Measurements from ENCODE around the gene ATP5F1D. TPM values are rescaled to one million over a fixed set of nuclear protein-coding genes. Genes with fewer than 3 reads are reported as not detected.
"Not testable (repeated sequence)": the region's sequence is repeated elsewhere in the genome, so short reads cannot be mapped to it uniquely, and the experiment has no call there.

Gene ATP5F1D
- total RNA-seq, result 16.8 and 23.6 TPM in 2 replicates

DNA sequence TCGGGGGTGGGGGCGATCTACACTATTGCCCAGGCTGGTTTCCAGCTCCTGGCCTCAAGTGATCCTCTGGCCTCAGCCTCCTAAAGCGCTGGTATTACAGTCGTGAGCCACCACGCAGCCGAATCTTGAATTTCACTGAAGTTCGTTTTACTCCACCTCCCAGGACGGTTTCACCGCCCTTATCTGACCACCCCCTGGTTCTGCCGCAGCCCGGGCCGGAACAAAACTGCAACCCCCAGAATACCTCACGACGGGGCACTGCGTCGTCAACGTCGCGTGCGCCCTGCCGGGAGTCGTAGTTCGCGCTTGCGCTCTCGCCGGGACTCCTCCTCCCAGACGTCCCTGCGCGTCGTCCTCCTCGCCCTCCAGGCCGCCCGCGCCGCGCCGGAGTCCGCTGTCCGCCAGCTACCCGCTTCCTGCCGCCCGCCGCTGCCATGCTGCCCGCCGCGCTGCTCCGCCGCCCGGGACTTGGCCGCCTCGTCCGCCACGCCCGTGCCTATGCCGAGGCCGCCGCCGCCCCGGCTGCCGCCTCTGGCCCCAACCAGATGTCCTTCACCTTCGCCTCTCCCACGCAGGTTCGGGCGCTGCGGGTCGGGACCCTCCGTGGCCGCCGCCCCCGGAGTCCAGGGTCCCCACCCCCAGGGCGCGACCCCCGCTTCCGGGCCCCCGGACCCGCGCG, at the start of gene ATP5F1D:
Gene ATP5F1D, plus strand, starts transcription at position 335 of the 679 bp plus-strand sequence. Its CDS starts 100 bp downstream, at position 435.
- DNase-seq (ENCODE audit: low read depth in 2 of 2), result peak; percentile 87 to 95

DNA sequence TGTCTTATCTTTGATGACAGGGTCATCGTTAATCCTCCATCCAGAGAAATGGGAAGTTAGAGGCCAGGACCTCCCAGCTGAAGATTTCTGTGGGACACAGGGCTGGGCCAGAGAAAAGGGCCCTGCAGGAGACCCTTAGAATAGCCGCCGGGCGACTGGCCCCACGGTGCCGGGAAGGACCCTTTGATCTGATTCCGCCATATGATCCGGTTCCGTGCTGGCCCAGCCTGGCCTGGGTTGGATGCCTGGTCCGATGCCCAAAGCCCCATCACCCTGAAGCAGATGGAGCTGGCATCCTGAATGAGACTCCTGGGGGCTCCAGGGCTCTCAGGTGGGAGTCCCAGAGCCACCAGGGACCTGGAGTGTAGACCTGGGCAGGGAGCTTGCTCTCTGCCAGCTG, 42.0 kb upstream of the ATP5F1D start:
- no peak for DNase-seq (ENCODE audit: low read depth in 2 of 2)

DNA sequence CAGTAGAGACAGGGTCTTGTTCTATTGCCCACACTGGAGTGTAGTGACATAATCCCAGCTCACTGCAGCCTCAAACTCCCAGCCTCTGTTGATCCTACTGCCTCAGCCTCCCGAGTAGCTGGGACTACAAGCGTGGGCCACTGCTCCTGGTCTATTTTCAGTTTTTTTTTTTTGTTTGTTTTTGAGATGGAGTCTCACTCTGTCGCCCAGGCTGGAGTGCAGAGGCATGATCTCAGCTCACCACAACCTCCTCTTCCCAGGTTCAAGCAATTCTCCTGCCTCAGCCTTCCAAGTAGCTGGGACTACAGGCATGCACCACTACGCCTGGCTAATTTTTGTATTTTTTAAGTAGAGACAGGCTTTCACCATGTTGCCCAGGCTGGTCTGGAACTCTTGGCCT, 40.9 kb upstream of the ATP5F1D start:
- DNase-seq (ENCODE audit: low read depth in 2 of 2), result not testable (repeated sequence)

DNA sequence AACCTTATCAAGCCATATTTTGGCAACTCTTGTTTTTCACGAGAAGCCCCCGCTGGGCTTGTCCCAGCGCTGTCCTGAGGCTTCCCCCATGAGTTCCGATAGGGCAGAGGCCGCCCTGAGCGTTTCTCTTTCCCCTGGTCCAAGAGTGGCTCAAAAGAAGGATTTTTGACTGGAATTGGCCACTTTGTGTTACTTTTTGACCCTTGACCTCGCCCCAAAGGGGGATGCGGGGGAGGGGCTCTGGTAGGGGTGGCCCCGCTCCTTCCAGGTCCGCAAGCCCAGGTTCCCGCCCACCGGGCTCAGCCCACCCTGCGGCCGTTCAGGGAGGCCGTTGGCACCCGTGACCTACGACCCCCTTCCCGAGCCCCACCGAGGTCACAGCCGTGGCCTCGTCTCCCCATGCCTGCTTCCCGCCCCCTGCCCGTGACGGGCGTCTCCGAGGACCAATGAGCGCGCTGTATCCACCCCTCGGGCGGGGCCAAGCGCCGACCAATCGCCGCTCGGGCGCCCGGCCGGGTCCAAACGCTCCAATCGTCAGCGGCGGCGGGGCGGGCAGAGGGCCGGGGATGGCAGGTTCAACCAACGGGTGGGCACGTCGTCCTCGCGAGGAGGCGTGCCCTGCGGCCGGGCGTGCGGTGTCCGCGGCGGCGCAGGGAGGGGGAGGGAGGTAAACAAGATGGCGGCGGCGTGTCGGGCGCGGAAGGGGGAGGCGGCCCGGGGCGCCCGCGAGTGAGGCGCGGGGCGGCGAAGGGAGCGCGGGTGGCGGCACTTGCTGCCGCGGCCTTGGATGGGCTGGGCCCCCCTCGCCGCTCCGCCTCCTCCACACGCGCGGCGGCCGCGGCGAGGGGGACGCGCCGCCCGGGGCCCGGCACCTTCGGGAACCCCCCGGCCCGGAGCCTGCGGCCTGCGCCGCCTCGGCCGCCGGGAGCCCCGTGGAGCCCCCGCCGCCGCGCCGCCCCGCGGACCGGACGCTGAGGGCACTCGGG, 36.1 kb upstream of the ATP5F1D start, which contains the start of gene STK11:
Gene STK11, plus strand, starts transcription at position 665 of the 986 bp plus-strand sequence. CDS start 1,136 bp downstream, outside the sequence.
- peak; percentile 86 to 98 for DNase-seq (ENCODE audit: low read depth in 2 of 2)

DNA sequence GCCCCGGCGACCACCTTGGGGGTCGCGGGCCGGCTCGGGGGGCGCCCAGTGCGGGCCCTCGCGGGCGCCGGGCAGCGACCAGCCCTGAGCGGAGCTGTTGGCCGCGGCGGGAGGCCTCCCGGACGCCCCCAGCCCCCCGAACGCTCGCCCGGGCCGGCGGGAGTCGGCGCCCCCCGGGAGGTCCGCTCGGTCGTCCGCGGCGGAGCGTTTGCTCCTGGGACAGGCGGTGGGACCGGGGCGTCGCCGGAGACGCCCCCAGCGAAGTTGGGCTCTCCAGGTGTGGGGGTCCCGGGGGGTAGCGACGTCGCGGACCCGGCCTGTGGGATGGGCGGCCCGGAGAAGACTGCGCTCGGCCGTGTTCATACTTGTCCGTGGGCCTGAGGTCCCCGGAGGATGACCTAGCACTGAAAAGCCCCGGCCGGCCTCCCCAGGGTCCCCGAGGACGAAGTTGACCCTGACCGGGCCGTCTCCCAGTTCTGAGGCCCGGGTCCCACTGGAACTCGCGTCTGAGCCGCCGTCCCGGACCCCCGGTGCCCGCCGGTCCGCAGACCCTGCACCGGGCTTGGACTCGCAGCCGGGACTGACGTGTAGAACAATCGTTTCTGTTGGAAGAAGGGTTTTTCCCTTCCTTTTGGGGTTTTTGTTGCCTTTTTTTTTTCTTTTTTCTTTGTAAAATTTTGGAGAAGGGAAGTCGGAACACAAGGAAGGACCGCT, 35.2 kb upstream of the ATP5F1D start:
- no peak for DNase-seq (ENCODE audit: low read depth in 2 of 2)

DNA sequence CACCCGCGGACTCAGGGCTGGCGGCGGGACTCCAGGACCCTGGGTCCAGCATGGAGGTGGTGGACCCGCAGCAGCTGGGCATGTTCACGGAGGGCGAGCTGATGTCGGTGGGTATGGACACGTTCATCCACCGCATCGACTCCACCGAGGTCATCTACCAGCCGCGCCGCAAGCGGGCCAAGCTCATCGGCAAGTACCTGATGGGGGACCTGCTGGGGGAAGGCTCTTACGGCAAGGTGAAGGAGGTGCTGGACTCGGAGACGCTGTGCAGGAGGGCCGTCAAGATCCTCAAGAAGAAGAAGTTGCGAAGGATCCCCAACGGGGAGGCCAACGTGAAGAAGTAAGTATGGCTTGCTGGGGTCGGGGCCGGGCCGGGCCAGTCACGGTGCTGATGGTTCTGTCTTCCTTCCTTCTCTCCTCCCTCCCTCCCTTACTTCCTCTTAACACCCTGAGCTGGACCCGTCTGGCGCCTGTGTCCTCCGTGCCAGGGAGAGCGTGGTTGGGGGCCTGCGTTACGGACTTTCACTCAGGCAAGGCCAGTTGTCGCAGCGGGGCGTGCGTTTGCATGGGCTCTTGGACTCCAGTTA, 34.6 kb upstream of the ATP5F1D start:
- DNase-seq (ENCODE audit: low read depth in 2 of 2), result peak in 1 of 2 donors; percentile 23

DNA sequence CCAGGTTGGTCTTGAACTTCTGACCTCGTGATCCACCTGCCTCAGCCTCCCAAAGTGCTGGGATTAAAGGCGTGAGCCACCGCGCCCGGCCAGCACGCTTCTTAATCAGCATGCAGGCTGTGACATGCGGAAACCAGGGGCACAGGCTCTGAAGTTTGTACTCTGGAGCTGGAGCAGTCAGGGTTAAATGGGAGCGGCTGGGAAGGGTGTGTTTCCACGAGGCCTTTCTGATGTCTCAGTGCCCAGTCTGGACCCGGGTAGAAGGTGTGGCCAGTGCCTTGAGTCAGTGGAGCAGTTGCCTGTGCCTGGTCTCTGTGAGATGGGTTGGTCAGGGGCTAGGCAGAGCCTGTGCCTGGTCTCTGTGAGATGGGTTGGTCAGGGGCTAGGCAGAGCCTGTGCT, 32.7 kb upstream of the ATP5F1D start:
- DNase-seq (ENCODE audit: low read depth in 2 of 2), result not testable (repeated sequence)

DNA sequence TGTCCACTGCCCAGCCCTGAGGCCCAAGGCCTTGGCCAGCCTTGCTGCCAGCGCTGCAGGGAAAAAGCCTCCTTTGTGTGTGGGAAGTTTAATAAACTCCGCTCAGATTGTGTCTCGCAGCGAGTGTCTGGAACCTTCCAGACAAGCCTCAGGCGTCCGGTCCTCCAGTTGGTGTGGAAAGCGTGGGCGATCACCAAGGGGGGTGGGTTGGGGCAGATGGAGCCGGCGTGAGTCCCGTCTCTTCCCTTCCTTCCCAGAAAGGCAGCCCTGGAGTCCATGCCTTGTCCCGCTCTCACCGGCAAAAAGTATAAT, 31.4 kb upstream of the ATP5F1D start:
- no peak for DNase-seq (ENCODE audit: low read depth in 2 of 2)

DNA sequence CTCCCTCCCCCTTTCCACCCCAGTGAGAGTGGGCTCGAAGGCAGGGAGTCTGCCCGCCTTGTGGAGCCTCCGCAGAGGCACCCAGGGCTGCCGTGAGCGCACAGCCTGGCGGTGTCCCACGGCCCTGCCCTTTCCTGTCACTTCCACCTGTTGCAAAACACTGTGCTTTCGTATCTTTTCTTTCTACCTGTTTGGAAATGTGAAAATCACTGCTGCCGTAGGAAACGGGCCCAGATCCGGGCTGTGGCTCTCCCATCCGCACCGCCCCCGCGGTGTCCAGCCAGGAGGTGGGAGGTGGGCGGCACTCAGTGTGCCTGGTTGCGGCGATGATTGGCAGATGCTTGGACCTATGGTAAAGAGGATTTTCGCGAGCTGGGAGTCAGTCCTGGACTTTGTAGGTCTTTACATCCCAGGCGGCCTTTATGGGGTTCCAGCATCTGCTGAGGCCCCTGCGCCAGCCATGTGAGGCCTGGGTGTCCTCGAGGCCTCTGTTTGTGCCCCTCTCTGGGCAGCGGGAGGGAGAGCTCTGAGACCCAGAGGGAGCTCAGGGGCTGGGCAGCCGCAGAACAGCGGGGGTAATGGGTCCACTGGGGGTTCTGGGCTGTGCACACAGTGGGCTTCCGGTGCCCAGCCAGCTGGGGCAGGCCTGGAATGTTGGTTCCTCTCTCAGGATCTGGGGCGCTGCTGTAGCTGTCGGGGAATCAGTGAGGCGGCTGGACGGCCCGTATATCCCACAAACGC, 29.9 kb upstream of the ATP5F1D start:
- DNase-seq (ENCODE audit: low read depth in 2 of 2), result peak; percentile 87 to 89

DNA sequence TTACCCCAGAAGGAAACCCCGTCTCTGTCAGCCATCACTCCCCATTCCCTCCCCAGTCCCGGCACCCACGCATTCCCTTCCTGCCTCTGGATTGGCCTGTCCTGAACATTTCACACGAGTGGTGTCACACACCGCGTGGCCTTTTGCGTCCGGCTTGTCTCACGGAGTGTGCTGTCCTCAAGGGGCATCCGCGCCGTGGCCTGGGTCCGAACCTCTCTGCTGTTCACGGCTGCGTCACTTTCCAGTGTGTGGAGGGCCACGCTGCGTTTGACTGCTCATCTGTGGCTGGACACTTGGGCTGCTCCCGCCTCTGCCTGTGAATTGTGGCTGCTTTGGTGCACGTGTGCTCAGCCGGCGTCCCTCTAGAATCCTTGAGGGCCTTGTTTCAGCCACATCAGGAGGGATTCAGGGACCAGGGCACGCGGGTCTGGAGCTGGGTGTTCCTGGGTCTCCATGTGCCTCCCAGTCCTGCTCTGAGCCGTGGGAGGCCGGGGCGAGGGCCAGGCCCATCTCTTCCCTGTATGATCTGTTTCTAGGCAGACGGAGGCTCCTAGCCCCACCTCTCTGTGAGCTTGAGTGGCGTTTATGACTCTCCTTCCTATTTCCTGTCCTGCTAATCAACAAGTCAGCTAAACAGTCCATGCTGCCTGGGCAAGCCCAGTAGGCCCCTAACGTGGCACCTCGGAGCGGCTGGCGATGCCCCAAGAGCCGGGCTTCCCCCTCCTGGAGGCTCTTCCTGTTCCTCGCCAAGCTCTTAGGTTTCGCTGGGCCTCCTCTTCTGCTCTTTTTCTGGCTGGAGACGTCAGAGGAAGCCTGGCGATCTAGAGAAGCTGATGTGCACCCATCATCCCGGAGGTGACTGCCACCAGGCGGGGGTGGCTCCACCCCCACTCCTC, 27.9 kb upstream of the ATP5F1D start:
- peak; percentile 84 to 97 for DNase-seq (ENCODE audit: low read depth in 2 of 2)

DNA sequence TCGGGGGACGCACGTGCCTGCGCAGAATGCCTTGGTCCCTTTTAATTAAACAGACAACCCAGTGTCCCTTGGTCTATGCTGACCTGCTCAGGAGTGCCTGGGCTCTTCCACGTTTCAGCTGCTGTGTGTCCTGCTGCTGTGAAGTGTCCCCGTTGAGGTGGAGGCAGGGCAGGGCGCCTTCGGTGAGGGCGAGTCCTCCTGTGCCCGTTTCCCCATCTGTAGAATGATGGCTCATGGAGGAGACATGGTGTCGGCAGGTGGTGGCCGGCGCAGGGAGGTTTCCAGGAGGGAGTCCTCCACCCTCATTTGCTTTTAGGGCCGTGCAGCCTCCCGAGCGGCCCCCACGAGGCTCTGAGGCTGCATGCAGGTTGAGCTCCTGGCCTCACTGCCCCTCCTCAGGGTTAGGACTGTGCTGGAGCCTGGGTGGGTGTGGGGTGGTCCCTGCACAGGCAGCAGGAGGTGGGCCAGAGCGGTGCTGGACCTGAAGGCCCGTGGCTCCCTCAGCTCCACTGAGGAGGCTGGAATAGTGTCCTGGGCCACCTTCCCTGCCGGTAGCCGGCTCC, 27.2 kb upstream of the ATP5F1D start:
- no peak for DNase-seq (ENCODE audit: low read depth in 2 of 2)

DNA sequence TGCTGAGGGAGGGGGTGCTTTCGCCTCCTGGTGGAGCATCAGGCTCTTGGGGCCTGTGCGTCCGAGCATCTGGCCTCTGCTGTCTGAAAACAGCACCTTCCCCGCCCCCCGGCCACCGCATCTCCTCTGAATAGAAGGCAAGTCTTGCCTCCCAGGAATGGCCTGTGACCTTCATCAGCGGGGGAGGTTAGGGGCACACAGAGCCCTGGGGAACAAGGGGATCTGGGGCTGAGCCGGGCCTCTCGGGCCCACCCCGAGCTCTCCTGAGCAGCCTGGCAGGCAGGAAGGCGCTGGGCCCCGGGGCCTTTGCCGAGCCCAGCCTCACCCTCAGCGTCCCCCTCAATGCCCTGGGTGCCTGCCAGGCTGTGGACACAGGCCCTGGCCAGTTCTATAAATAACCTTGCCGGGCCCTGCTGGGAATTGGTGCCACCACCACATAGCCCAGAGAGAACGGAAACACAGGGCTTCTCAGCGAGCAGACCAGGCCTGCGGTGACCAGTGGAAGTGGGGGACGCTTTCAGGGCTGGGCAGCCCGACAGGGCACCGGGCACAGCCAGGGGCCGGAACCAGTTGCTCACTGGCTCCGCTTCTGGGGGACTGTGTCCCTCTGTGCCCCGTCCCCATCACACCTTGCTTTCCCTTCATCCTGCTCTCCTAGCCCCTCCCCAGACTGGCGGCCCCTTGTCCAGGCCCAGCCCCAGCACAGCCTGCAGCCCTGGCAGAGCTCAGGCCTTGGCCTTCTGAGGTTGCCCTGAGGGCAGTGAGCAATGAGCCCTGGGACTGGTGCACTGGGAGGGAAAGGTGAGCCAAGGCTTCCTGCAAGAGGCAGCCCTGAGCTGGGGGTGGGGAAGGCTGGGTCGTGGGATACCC, 26.5 kb upstream of the ATP5F1D start:
- DNase-seq (ENCODE audit: low read depth in 2 of 2), result peak in 1 of 2 donors; percentile 20

DNA sequence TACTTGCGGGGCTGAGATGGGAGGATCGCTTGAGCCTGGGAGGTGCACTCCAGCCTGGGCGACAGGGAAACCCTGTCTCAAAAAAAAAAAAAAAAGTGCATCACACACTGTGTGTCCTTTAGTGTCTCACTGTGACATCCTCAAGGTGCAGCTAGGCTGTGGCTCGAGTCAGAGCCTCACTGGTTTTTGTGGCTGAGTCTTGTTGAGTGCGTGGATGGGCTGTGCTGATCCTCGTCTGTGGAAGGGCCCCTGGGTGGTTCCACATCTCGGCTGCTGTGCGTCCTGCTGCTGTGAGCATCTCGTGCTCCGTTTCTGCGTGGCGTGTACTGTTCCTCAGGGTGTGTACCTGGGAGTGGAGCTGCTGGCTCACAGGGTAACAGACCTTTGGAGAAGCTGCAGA, 24.8 kb upstream of the ATP5F1D start:
- no peak for DNase-seq (ENCODE audit: low read depth in 2 of 2)

DNA sequence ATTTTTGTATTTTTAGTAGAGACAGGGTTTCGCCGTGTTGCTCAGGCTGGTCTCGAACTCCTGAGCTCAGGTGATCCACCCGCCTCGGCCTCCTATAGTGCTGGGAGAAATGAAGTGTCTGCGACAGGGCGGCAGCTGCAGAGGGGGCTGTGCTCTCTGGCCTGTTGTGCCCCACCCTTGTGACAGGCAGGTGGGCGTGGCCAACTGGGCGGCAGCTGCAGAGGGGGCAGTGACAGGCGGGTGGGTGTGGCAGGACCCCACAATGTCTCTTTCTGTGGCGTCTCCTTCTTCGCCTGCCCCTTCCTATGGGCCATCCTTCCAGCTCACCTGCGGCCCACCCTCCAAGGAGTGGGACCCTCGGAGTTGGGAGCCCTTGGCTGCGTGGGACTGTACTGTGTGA, 24.2 kb upstream of the ATP5F1D start:
- no peak for DNase-seq (ENCODE audit: low read depth in 2 of 2)

DNA sequence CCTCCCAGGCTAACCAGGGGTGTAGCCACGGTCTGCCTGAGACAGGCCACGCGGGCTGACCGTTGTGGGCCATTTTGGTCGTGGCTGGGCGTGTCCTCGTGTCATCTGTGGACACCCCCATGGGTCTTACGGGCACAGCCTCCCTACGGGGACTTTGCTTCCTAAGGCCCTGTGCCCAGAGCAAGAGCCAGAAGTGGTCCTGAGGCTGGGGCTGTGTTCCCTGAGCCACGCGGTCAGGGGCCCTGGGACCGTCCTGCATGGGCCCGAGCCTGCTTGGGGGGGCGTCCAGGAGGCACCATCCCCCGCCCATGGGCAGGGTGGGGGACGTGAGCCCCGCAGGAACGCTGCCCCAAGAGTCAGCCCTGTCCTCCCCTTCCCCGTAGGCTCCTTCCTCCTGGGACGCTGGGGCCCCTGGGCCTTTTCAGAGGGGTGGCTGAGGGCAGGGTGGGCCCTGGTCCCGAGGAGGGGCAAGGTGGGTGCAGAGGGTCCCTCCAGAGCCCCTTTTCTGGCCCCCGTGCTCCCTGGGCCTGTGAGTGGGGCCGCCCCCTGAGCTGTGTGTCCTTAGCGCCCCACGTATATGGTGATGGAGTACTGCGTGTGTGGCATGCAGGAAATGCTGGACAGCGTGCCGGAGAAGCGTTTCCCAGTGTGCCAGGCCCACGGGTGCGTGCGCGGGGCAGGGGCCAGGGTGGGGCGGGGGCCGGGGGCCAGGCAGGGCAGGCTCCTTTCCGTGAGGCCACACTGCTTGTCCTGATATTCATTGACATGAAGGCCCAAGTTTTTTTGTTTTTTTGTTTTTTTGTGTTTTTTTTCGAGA, 22.6 kb upstream of the ATP5F1D start:
- no peak for DNase-seq (ENCODE audit: low read depth in 2 of 2)

DNA sequence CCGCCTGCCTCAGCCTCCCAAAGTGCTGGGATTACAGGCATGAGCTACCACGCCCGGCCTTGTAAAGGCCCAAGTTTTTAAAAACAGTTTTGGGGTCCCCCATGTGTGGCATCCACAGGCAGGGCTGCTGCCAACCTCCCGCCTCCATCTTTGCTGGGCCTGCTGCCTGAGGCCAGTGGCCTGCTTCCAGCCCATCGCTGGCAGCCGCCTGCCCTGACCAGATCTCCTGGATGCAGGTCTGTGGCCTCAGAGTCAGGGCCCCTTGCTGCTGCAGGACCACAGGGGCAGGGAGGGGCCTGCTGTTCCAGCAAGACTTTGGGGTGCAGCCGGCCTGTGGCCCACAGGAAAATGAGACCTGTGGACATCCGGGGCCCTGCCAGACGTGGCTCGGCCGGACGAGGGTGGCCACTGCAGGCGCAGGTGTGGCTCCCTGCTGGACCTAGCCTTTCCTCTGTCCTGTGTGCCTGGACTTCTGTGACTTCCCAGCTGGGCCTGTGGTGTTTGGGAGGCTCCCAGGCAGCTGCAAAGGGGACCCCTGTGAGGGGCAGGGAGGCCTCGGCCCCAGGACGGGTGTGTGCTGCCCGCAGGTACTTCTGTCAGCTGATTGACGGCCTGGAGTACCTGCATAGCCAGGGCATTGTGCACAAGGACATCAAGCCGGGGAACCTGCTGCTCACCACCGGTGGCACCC, 21.6 kb upstream of the ATP5F1D start:
- no peak for DNase-seq (ENCODE audit: low read depth in 2 of 2)

DNA sequence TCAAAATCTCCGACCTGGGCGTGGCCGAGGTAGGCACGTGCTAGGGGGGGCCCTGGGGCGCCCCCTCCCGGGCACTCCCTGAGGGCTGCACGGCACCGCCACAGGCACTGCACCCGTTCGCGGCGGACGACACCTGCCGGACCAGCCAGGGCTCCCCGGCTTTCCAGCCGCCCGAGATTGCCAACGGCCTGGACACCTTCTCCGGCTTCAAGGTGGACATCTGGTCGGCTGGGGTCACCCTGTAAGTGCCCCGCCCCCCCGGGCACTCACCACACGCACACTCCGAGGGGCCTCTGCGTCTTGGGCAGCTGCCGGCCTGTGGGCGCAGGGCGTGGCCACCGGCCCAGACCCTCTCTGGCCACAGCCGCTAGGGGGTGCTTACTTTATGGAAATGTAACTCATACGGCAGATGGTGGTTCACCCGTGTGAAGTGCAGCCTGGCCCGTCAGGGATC, 21.0 kb upstream of the ATP5F1D start:
- DNase-seq (ENCODE audit: low read depth in 2 of 2), result no peak
